HK-2 (cell line): Measurements from ENCODE around the gene VAV2.

ENCODE experiments used
- DNase-seq: peaks from one replicate; pipeline ENCODE4 v3.0.0-alpha.2; 2018; ENCODE audit not compliant: unreplicated experiment

VAV2 gene

DNA sequence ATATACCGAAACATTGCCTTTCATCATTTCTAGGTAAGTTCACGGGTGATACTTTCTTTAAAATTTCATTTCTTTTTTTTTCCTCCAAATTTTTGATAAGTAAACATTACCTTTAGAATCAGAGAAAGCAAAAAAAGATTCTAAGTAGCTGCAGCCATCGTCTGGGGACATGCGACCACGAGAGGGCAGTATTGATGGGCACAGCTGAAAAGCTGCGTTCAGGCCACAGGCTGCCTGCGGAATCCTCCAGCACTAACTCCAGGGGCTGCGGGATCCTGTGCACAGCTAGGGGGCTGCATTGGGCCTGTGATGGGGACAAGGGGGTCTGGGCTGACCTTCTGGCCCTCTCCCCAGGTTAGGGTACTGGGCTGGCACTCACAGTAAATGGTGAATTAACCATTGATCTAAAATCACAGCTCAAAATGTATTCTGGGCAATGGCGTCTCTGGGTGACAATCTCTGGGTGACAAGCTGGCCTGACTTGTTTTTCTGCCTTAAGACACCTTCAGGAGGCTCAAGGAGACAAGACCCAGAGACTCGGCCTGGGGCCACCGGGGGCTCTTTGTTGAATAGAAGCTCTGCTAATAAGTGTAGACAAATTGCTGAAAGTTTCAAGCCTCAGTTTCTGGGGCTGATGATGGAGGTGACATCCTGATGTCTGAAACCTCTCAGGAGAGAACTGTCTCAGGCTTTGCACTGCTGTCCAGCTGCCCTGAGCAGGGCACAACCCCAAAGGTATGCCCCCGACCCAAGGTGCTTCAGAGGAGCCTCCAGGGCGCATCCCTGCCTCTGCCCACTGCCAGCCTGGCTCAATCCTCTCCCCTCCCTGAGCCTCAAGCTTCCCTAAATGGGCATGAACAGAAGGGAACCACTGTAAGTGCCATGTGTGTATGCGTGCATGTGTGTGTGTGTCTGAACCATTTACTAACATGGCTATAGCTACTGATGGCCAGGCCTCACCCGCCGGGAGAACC lies 209.7 kb downstream of the VAV2 start:
- DNase-seq: peak; percentile 49

DNA sequence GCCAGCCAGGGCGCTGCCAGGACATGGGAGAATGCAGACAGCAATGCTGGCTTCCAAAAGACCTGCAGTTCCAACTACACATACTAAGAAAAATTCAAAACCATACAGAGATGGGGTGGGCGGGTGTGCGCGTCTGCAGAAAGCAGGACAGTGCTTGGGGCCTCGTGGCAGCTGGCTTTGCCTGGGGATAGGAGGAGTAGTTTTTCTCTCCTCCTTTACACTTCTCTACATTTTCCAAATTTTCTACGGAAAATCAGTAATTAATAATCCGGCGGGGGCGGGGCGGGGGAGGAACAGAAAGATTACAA lies 210.3 kb downstream of the VAV2 start:
- no peak for DNase-seq

DNA sequence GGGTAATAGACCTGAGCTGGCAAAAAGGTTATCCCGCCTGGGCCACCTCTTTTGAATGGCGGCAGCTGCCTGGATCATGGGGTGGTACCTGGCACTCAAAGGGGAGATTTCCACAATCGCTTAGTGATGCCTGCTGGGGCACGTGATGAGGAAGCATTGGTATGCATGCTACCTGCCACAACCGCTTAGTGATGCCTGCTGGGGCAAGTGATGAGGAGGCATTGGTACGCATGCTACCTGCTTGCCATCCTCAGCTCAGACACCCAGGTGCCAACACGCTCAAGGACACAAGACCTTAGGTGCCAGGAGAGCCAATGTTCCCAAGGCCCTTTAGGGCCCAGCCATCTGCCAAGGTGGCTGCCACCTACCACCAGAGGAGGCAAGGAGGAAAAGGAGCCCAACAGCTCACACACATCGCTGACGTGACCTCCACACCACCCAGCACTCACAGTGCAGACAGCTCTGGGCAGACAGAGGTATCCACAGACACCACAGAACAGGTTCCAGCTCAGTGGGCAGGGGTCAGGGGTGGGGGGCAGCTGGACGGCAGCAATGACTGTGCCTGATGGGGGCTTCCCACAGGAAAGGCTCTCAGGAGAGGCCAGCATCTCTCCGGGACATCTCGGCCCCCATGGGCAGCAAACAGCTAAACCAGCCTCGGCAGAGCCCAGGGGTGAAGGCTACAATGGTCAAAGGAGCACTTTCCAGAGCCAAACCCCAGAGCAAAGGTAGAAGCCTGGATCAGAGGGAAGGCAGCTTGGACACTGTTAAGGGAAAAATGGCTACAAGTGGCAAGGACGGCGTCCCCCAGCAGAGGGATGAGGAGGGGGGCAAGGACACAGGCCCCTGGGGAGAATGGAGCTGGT lies 210.9 kb downstream of the VAV2 start:
- DNase-seq: no peak

DNA sequence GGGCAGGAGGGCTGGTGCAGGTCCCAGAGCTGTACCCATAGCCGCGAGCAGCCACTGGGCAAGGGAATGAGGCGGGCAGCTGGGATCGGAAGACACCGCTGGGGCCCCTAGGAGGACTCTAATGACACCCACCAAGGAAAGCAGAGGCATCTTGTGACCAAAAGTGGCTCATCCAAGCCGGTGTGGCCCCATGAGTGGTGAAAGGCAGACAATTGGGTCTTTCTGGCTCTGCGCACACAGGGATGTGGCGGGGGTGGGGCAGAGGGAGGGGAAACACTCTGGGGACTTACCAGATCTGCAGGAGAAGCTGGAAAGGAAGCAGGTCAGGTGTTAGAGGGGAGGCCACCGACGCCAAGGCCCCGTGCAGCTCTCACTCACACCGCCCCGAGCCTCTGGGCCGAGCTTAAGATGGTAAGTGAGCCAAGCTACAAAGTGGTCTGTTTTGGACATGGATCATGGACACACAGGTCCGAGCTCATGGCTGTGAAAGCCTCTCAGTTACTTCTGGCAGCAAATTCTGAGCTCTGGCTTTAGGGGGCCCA lies 211.6 kb downstream of the VAV2 start:
- no peak for DNase-seq

DNA sequence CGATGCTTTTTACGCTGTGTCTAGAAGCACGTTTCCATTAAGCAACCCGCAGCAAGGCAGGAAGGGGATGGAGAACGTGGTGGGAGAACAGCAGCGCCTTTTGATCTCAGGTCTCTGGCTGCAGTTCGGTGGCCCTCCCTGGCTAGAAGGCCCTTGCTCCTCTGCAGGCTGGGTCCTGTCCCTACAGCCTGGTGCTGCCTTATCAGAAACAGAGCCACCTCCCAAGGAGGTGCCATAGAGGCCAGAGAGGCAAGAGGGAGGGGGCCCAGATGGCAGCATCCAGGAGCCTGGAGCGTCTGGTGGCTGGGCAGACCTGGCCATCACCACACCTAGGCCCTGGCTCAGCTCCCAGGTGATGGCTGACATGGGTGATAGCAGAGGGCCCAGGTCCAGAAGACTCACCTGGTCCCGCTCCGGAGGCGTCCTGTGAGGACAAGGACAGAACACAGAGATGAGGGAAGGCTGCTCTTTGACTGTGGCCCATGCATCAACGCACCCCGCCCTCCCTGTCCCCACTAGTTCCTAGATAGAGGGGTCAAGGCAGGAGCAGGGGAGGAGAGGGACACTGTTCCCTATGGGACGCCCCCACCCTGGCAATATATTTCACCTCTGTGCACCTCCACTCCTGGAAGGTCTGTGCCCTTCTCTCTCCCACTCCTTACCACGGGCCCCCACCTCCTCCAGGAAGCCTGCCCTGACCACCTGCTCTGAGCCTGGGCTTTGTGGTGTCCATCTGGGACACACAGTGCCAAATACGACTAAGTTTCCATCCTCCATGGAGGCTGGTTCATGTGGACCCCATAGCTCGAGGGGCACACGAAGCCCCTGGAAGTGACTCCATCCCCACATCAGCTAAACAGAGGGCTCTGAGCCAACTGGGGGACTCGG lies 212.4 kb downstream of the VAV2 start:
- DNase-seq: no peak

DNA sequence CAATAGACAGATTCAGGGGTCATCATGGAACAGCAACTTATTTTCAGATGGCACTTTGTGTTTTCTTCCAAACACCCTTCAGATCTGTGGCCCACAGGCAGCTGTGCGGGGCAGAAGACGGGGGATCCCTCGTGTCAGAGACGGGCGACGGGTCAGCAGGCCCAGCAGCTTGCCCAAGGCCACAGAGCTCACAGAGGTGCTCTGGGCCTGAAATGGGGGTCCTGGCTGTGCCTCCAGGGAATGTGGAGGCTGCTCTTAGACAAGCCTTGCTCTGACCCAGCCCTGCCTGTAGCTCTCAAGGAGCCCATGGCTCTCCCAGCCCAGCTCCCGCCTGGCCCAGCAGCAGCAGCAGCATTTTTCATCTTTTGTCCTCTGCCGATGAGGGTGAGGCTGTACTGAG lies 213.0 kb downstream of the VAV2 start:
- no peak for DNase-seq

DNA sequence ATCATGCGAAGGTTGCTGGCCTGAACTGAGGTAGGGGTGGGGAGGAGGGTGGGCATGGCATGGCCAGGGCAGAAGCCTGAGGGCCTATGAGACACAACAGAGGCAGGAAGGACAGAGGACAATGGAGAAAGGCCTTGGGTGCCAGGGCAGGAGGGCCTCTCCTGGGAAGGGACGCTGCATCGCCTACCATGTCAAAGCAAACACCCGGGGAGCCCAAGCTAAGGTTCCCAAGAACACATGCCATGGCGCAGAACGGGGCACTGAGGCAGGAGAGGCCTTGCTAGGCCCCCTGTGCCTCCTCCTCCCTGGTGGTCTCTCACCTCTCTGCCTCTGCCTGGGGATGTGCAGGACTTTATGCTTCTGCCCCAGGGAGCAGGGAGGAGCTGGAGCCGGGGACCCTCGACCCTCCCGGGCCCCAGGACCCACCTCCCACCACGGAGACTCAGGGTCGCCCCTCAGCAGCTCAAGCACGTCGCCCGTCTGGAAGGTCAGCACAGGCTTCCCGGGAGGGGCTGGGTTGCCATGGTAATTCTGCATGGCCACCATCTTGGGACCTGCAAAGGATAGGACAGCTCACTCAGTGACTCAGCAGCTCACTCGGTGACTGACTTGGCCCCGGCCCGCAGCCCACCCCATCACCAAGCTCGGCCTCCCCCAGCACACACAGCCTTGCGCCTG lies 213.6 kb downstream of the VAV2 start:
- DNase-seq: no peak

DNA sequence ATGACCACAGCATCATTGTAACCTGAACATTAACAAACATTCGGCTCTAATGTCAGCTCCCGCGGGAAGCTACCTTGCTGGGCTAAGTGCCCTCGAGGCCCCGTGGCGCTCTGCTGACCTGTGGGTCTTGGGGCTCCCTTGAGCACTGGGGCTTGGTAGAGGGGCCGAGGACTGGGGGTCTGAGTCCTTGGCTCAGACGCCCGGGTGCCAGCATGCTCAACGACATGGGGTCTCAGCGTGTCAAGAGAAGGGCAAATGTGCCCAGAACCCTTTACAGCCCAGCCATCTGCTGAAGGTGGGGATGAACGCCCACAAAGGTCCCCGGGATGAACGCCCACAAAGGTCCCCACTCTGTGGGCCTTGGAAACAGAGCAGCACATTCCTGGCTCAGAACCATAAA lies 214.3 kb downstream of the VAV2 start:
- no peak for DNase-seq

DNA sequence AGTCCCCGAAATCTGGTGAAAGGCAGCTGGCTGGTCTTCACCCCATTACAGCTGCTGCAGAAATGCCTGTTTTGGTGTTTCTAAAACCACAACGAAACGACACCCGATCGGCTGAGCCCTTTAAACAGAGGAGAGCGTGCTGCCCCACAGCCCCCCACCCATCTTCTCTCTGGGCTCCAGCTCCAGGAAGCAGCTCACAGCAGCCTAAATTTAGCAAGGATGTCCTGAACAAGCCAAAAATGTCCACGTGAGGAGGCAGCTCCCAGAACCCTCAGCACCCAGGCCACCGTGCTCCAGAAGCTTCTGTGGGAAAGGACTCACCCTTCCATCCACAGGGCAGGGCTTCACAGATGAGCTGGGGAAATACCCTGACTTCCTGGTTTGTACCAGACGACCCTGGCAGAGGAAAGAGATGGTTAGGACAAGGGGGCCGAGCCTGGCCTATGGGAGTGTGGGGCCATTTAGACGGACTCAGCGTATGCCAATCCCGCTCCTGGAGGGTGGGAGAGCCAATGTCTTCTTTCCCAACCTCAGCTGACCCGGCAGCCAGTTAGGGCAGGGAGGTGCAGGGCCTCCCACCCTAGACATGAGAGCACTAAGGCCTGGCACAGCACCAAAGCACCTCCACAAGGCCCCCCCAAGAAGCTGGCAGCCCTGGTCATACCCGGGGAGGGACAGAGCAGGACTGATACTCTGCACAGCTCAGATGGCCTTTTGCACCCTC lies 214.9 kb downstream of the VAV2 start:
- DNase-seq: no peak

DNA sequence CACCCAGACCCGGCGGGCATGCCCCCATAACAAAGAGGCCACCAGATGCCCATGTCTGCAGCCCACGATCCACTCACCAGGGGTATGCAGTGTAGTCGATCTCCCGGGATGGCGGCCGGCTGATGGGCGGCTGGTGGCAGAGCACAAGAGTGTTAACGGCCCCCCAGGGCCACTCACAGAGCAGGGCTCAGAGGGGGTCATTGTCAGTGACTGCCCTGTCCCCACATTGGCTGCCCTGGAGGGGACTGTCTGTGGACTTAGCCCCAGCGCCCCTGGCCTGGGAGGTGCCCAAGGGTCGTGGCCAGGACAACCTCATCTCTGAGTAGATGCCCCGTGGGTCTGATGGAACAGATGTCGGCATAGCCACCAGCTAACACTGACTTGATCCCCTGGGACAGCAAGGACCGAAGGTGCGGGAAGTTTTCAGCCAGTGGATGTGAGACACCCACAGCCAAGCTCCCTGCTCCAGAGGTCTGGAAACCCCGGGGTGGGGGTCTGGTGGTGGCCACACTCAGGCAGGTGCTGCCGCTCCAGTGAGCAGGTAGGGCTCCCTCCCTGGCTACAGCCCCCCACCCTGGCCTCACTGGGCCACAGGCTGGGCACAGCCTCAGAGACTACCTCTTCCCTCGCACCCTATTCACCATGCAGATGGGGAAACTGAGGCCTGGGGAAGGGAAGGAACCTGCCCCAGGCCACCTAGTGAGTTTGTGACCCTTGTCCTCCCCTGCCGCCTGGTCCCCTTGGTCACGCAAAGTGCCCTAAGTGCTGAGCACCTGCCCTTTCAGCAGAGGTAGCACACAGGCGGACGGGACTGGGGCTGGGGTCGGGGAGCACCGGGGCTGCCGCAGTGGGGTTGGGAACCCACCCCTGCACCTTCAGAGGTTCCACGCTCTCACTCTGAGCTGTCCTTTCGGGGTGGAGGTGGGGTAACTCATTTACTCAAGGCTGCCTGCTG lies 215.9 kb downstream of the VAV2 start:
- DNase-seq: no peak

DNA sequence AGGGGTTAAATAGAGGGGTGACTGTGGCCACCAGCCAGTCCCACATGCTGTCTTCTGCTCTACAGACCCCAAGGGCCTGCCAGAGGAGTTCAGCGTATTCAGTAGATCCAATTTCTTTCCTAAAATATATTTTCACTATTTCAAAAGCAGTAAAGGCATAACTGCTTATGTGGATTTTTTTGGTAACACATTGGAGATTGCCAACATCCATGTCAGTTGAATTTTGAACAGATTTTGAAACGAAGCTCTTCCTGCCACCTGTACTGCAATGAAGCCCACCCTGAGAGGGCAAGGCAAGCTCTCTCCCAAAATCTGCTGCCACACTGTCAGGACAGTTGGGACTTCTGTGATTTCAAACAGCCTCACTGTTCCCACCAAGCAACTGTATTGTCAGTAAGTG lies 216.8 kb downstream of the VAV2 start:
- DNase-seq: no peak

DNA sequence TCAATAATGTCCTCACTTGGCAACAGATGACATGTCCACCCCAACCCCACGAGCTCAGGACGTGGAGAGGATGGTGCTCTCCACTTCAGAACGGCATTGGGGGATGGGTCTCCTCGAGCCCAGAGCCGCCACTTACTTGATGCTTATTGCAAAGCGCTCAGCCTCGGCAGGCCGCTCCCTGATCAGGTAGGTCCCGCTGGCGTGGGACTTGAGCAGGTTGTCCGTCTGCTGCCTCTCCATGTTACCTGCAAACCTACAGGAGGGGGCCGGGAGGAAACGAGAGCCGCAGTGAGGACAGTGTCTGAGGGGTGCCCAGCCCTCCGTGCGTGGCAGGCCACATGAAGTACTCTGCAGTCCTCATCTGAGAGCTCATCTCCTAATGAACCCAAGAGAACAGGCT lies 217.3 kb downstream of the VAV2 start:
- DNase-seq: no peak

DNA sequence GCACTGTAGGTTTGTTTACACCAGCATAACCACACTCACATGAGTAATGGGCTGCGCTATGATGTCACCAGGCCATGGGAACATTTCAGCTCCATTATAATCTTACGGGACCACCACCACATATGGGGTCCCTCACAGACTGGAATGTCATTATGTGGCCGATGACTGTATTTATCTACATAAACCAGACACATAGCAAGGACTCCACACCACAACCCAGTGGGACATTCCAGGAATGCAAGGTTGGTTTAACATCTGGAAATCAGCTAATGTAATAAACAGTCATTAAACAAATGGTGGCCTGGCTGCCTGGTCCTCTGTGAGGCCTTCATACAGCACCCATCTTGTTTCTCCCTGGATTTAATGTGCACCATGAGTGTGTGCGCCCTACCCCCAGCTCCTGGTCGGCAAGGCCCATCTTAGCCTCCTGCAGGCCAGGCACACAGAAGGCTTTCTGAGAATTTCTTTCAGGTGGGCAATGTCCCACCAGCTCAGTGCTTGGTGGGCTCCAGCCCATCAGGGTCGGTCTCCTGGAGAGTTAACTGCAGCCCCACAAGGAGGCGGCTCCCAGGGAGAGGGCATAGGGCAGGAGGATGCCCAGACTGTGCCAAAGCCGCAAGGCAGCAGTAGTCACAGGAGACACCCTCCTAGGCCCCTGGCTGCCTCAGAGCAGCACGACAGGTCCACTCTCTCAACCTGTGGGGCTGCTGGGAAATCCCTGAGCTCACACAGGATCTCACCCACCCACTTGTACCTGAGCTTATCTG lies 218.1 kb downstream of the VAV2 start:
- DNase-seq: no peak

DNA sequence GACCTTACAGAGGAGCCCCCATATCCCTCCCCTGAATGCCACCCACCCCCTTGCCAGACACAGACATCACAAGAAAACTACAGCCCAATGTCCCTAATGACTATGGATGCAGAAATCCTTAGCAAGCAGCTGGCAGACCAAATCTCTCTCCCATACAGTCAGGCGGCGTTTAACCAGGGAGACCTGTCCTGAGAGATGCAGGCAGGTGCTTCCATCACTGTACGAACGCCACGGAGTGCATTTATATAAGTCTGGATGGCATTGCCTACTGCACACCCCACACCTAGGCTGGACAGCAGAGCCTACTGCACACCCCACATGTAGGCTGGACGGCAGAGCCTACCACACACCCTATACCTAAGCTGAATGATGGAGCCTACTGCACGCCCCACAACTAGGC lies 219.5 kb downstream of the VAV2 start:
- DNase-seq: no peak

DNA sequence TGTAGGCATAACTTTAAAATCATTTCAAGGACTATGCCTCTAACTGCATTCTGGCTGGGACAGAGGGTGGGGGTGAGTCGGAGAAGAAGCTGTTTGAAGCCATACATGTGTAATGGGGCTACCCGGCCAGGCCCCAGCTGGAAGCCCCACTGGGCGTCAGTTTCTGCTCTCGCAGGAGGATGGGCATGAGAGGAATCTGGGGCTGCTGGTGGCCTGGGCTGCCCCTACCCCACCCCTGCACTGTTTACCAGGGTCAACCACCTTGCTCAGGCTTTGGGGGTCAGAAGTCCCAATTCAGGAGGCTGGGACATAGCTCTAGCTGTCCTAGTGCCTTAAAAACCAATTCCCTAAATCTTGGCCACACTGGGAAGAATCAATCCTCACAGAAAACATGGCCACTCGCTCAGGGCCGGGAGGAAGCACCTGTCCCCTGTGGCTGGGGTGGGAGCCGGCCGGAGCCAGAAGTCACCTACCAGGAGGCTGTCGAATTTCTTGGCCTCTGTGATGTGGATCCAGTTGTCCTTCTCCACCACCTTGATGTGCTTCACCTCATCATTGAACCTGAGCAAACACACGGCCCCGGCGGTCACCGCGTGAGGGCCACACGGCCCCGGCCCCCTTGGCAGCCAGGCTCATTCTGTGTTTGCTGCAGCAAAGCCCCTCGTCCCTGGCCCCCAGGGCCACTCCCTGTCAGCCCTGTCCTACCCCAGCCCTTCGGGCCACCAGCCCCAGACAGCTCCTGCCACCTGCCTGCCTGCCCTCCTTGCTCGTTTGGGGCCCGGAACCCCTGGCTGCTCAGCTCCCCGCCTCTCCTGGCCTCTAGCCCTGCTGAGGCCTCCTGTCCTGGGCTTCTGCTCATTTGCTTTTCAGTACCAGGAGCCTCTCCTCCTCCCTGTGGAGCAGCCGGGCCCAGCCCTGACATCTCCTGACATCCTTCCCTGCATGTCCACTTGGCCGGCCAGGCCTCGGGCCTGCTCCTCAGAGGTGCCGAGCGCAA lies 220.3 kb downstream of the VAV2 start:
- DNase-seq: no peak

DNA sequence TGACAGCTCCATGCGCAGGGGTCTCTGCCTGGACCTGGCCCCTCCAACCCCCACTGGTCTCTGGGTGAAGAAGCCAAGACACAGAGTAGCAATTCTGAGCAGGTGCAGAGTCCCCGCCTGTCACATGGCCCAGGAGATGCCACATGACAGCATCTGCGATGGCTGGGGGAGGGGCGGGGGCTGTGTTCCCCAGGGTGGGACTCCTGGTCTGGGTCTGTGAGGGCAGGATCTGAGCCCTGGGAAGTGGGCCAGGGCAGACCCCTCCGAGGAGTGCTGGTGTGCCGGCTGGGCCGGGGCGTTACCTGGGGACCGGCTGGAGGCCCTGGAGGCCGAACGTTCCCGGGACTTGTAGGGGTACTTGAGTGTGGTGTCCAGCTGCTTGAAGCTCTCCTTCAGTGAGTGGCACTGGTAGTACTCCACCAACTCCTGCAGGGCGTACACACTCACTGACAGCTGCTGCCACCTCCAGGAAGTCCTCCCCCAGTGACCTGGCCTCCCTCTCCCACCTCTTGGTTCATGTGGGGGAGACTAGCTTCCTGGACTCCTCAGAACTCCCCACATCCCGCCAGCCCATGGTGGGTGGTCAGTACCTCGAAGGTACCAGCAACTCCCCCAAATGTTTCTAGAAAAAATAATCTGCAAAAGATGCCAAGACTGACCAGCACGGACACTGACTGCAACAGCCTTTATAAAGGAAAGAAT lies 221.9 kb downstream of the VAV2 start:
- no peak for DNase-seq
